Gastrocnemius medialis (tissue), 4 donors: Measurements from ENCODE around the gene HTR5A. TPM values are rescaled to one million over a fixed set of nuclear protein-coding genes. Genes with fewer than 3 reads are reported as not detected.

Source experiments
- ATAC-seq, 2 donors: fragments of 150-250 bp; one replicate each; pipeline ENCODE4 v1.9.1; 2016
- DNase-seq, 2 donors: peaks; one replicate each; pipeline ENCODE4 v3.0.0-alpha.2; 2019
- H3K27ac ChIP-seq, 4 donors: fragments of 200-600 bp; sonication (generic); 1 replicate in 1 of 4; 2 replicates in 3 of 4; pipeline ENCODE4 v1.5.1; 2016 to 2018; ENCODE audit warnings: mild to moderate bottlenecking in 2 of 4, moderate library complexity in 1 of 4
- H3K27me3 ChIP-seq, 3 donors: fragments of 200-600 bp; sonication (generic) in 2 of 3; 1 replicate in 1 of 3; 2 replicates in 2 of 3; pipeline versions ENCODE4 v1.5.1 to v1.6.0; 2016 to 2019; ENCODE audit warnings: mild to moderate bottlenecking in 1 of 3, moderate library complexity in 1 of 3
- H3K36me3 ChIP-seq, 2 donors: fragments of 200-600 bp; sonication (generic) in 1 of 2; one replicate each; pipeline ENCODE4 v1.5.1; 2017 to 2018
- H3K4me1 ChIP-seq, 2 donors: fragments of 200-600 bp; sonication (generic) in 1 of 2; one replicate each; pipeline ENCODE4 v1.5.1; 2016 to 2017; ENCODE audit warnings: mild to moderate bottlenecking in 2 of 2
- H3K4me3 ChIP-seq, 4 donors: fragments of 200-600 bp; sonication (generic) in 3 of 4; 1 replicate in 1 of 4; 2 replicates in 3 of 4; pipeline ENCODE4 v1.5.1; 2016 to 2019; ENCODE audit warnings: mild to moderate bottlenecking in 2 of 4
- H3K9me3 ChIP-seq, 3 donors: fragments of 200-600 bp; sonication (generic) in 2 of 3; 1 replicate in 1 of 3; 2 replicates in 2 of 3; pipeline ENCODE4 v1.5.1; 2016 to 2019
- POLR2A ChIP-seq, 2 donors: fragments of 450-650 bp; IDR thresholded peaks; one replicate each; pipeline ENCODE4 v1.6.1; 2017; ENCODE audit warnings: antibody characterized with exemption in 2 of 2, mild to moderate bottlenecking in 2 of 2, moderate library complexity in 2 of 2
- in situ Hi-C, 4 donors: fragments of 200-750 bp; cut with MboI; loops; one replicate each; pipeline versions ENCODE4 v1.15.0 to v1.8.0; 2017; ENCODE audit warnings: low sequenced_read_pairs in 4 of 4
- intact Hi-C: fragments of 100-400 bp; cut with DNase I; formaldehyde crosslinking; loops from one replicate; pipeline ENCODE4 v1.15.1; 2023; ENCODE audit warnings: low total_unique reads
- total RNA-seq, 4 donors: library from RNA; depleted of rRNA; stranded (reverse); fragments of >200 nt; gene quantifications; one replicate each; pipeline versions ENCODE4 v1.1.0 to v1.2.3, GENCODE V29; 2016
- TF ChIP-seq, protein P1 (sequence below), 5 experiments: fragments of 450-650 bp in 3 of 5; fragments of 200-600 bp in 2 of 5; sonication (generic) in 2 of 5; IDR thresholded peaks in 4 of 5; conservative IDR thresholded peaks in 1 of 5; 1 replicate in 4 of 5; 2 replicates in 1 of 5; pipeline ENCODE4 v1.5.1; 2016 to 2019; ENCODE audit warnings: antibody characterized with exemption in 5 of 5, mild to moderate bottlenecking in 3 of 5, moderate library complexity in 3 of 5

Gene HTR5A
- total RNA-seq, 4 donors from 2014 or later = not detected

DNA sequence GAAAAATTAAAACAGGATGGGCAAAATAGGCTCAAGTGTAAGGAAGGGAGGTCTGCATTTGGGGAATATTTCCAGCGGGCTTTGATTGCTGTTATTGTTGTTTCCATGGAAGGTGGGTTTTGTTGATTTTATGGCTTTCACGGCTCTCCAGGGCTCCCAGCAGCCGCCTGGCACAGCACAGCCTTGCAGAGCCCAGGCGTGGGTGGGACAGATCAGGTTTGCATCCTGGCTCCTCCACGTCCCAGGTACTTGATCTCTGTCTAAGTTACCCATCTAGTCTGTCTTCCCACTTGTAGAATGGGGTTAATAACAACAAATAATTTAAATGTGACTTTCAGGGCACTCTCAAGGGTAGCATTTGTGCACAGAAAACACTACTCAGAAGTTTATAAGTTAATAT, 45.2 kb downstream of the HTR5A start:
- ATAC-seq (no peak), DNase-seq (no peak)
- TF ChIP-seq, protein P1, sequence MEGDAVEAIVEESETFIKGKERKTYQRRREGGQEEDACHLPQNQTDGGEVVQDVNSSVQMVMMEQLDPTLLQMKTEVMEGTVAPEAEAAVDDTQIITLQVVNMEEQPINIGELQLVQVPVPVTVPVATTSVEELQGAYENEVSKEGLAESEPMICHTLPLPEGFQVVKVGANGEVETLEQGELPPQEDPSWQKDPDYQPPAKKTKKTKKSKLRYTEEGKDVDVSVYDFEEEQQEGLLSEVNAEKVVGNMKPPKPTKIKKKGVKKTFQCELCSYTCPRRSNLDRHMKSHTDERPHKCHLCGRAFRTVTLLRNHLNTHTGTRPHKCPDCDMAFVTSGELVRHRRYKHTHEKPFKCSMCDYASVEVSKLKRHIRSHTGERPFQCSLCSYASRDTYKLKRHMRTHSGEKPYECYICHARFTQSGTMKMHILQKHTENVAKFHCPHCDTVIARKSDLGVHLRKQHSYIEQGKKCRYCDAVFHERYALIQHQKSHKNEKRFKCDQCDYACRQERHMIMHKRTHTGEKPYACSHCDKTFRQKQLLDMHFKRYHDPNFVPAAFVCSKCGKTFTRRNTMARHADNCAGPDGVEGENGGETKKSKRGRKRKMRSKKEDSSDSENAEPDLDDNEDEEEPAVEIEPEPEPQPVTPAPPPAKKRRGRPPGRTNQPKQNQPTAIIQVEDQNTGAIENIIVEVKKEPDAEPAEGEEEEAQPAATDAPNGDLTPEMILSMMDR (IDR thresholded peaks at IDR 0.05 in 4 of 5, conservative IDR thresholded peaks at IDR 0.05 in 1 of 5) = no peak
- no peak for TF ChIP-seq POLR2A (IDR thresholded peaks at IDR 0.05)
- no peaks in the 10 kb centered on the region for H3K4me1 ChIP-seq
- in situ Hi-C loops (no loop called here), intact Hi-C loops (no loop called here)
- H3K27ac ChIP-seq = no peak overlapping the region
- no peaks in the 10 kb centered on the region for H3K9me3 ChIP-seq
- H3K4me3 ChIP-seq = no peak overlapping the region
- H3K36me3 ChIP-seq = no peaks in the 10 kb centered on the region
- peaks cover 0 to 2% (median 0%) of the 10 kb centered on the region in 3 donors for H3K27me3 ChIP-seq

DNA sequence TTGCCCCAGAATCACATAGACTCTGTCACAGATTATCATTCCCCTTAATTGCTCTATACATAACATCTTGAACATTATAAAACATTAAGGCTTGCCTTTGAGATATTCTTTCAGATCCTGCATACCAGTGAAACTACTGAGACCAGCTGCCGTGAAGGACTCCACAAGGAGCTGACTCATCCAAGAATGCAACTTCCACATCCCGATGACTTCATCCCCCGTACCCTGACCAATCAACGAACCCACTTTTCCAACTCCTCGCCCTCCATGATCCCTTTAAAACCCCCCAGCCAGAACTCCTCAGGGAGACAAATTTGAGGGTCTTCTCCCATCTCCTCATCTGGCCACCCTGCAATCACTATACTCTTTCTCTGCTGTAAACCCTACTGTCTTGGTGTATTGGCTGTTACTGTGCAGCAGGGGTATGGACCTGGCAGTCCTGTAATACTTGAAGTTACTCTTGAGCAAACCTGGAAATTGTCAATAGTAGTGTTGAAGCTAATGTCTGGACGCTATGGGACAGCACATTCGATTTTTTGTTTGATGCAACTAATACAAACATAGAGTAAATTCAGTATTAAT, 49.8 kb downstream of the HTR5A start:
- TF ChIP-seq, protein P1 (IDR thresholded peaks at IDR 0.05 in 4 of 5, conservative IDR thresholded peaks at IDR 0.05 in 1 of 5) = no peak
- TF ChIP-seq POLR2A (IDR thresholded peaks at IDR 0.05) = no peak
- Histone ChIP-seq H3K27ac (no peak overlapping the region), H3K4me3 (no peak overlapping the region), H3K9me3 (no peaks in the 10 kb centered on the region), H3K4me1 (no peaks in the 10 kb centered on the region), H3K27me3 (no peaks in the 10 kb centered on the region), H3K36me3 (no peaks in the 10 kb centered on the region)
- intact Hi-C loops = no loop called here
- DNase-seq (no peak), ATAC-seq (no peak)
- in situ Hi-C loops = no loop called here

- H3K27me3 ChIP-seq = no peaks in the 10 kb centered on the region
- intact Hi-C loops (no loop called here), in situ Hi-C loops (no loop called here)
- no peak overlapping the region for H3K4me3 ChIP-seq
- no peak for DNase-seq
- H3K9me3 ChIP-seq = no peaks in the 10 kb centered on the region
- H3K36me3 ChIP-seq = no peaks in the 10 kb centered on the region
- no peak for ATAC-seq
- H3K4me1 ChIP-seq = no peaks in the 10 kb centered on the region
- no peak overlapping the region for H3K27ac ChIP-seq
- TF ChIP-seq, protein P1 (IDR thresholded peaks at IDR 0.05 in 4 of 5, conservative IDR thresholded peaks at IDR 0.05 in 1 of 5) = no peak
- TF ChIP-seq POLR2A (IDR thresholded peaks at IDR 0.05) = no peak
These were observed 50.3 kb downstream of the HTR5A start for GRCh38 chr7:155120460-155120859.

GRCh38 chr7:155122831-155123230, 52.7 kb downstream of the HTR5A start:
- in situ Hi-C loops = no loop called here
- H3K4me1 ChIP-seq = no peaks in the 10 kb centered on the region
- no peak for DNase-seq
- no peaks in the 10 kb centered on the region for H3K36me3 ChIP-seq
- no peaks in the 10 kb centered on the region for H3K27me3 ChIP-seq
- H3K27ac ChIP-seq = no peak overlapping the region
- no peak for ATAC-seq
- H3K9me3 ChIP-seq = no peaks in the 10 kb centered on the region
- no peak for TF ChIP-seq POLR2A (IDR thresholded peaks at IDR 0.05)
- TF ChIP-seq, protein P1 (IDR thresholded peaks at IDR 0.05 in 4 of 5, conservative IDR thresholded peaks at IDR 0.05 in 1 of 5) = no peak
- intact Hi-C loops = no loop called here
- H3K4me3 ChIP-seq = no peak overlapping the region

DNA sequence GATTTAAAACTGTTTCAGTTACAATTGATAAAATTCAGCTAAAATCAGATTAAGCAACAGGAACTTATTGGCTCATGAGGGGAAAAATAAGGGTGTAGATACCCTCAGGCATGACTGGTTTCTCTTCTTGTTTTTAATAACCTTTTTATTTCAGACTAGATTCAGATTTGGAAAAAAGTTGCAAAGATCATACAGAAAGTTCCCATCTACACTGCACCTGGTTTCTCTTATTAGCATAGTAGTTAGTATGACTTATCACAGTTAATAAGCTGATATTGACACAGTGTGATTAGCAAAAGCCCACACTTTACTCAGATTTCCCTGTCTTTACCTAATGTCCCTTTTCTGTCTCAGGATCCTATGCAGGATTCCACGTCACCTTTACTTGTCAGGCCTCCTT, 53.3 kb downstream of the HTR5A start:
- Histone ChIP-seq H3K27me3 (no peaks in the 10 kb centered on the region), H3K9me3 (no peaks in the 10 kb centered on the region), H3K27ac (no peak overlapping the region), H3K4me3 (no peak overlapping the region), H3K36me3 (no peaks in the 10 kb centered on the region), H3K4me1 (no peaks in the 10 kb centered on the region)
- DNase-seq = no peak
- intact Hi-C loops (no loop called here), in situ Hi-C loops (no loop called here)
- no peak for ATAC-seq
- no peak for TF ChIP-seq POLR2A (IDR thresholded peaks at IDR 0.05)
- TF ChIP-seq, protein P1 (IDR thresholded peaks at IDR 0.05 in 4 of 5, conservative IDR thresholded peaks at IDR 0.05 in 1 of 5) = no peak
